ENCODE data around the gene KIF2C. TPM values are rescaled to one million over a fixed set of nuclear protein-coding genes. Genes with fewer than 3 reads are reported as not detected.
"Not testable (repeated sequence)": the region's sequence is repeated elsewhere in the genome, so short reads cannot be mapped to it uniquely, and the experiment has no call there.

Gene KIF2C
- total RNA-seq, 4 donors from 2014 or later: 2.1 to 5.0 (median 3.9) TPM

- Histone ChIP-seq H3K27me3 (no peaks in the 10 kb centered on the region), H3K4me3 (no peak overlapping the region), H3K36me3 (no peaks in the 10 kb centered on the region), H3K4me1 (peaks cover 13% of the 10 kb centered on the region), H3K9me3 (no peaks in the 10 kb centered on the region), H3K27ac (peak overlapping the region; percentile 35)
- 77% methylated on average over 9 of the region's 9 CpGs for WGBS
- TF ChIP-seq EP300 (IDR thresholded peaks at IDR 0.05) (no peak), POLR2AphosphoS5 (IDR thresholded peaks at IDR 0.05) (no peak), POLR2A (IDR thresholded peaks at IDR 0.05) (no peak), CTCF (IDR thresholded peaks at IDR 0.05) (no peak)
- DNase-seq (ENCODE audit: low spot score in 2 of 2): peak; percentile 22 to 55
These were observed 53.3 kb downstream of the KIF2C start for GRCh38 chr1:44792736-44793502.

GRCh38 chr1:44797886-44798285 is 58.2 kb downstream of the KIF2C start:
- 71% methylated on average over 8 of the region's 8 CpGs for whole genome bisulfite sequencing
- H3K27me3 ChIP-seq, H3K36me3 ChIP-seq, H3K4me3 ChIP-seq, H3K27ac ChIP-seq, H3K9me3 ChIP-seq: not testable (repeated sequence)
- peaks cover 39% of the 10 kb centered on the region for H3K4me1 ChIP-seq
- DNase-seq (ENCODE audit: low spot score in 2 of 2): peak in 1 of 2 donors; percentile 35

DNA sequence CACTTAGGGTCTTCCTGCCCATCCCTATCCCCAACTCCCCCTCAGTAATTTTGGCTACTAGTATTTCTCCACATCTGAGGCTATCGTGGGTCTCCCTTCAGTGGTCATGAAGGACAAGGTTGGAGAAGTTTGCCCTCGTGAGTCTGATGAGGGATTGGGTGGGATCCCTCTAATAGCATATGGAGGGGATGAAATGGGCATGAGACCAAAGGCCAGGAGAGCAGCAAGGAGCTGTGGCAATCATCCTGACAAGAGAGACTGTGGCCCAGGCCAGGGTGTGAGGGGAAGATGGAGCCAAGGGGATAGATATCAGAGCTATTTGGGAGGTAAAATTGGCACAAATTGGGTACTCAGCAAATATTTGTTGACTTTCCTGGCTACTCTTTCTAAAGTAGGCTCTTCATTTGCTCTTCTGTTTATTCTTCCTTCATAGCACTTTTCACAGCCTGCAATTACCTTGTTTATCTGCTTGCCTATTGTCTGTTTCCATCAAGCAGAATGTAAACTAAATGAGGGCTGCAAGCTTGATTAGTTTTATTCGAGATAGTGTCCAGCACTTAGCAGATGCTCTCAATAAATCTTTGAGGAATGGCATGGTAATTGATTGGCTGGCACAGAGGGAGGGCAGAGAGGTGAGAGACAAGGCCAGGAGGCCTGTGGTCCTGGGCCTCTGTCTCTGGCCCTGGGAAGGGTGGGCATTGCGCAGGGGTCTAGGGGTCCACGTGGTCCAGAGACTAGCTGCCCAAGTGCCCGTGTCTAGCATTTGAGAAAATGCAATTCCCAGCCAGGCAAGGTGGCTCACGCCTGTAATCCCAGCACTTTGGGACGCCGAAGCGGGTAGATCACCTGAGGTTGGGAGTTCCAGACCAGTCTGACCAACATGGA is 59.1 kb downstream of the KIF2C start:
- peak; percentile 56 to 68 for DNase-seq (ENCODE audit: low spot score in 2 of 2)
- 88% methylated on average over 8 of the region's 10 CpGs for WGBS
- no peak overlapping the region for H3K4me3 ChIP-seq
- peak overlapping the region; percentile 93 for H3K27ac ChIP-seq
- no peaks in the 10 kb centered on the region for H3K9me3 ChIP-seq
- H3K36me3 ChIP-seq: peaks cover 16% of the 10 kb centered on the region
- peaks cover 38% of the 10 kb centered on the region for H3K4me1 ChIP-seq
- no peak for TF ChIP-seq CTCF (IDR thresholded peaks at IDR 0.05)
- TF ChIP-seq EP300 (IDR thresholded peaks at IDR 0.05): no peak
- no peak for TF ChIP-seq POLR2A (IDR thresholded peaks at IDR 0.05)
- TF ChIP-seq POLR2AphosphoS5 (IDR thresholded peaks at IDR 0.05): no peak
- H3K27me3 ChIP-seq: no peaks in the 10 kb centered on the region

- peaks cover 41% of the 10 kb centered on the region for H3K4me1 ChIP-seq
- WGBS: 0% methylated on average over 15 of the region's 79 CpGs
- H3K4me3 ChIP-seq: peak within 1 kb of the TSS; percentile 82
These were observed 60.3 kb downstream of the KIF2C start, which contains the start of gene PLK3 for GRCh38 chr1:44799770-44800584. TSS of gene PLK3 (plus strand) at chr1:44800377. CDS start at chr1:44800464, 87 bp downstream.

More at GRCh38 chr1:44799770-44800584, 60.3 kb downstream of the KIF2C start, which contains the start of gene PLK3:
- Histone ChIP-seq H3K27ac (peak within 1 kb of the TSS; percentile 93), H3K9me3 (no peaks in the 10 kb centered on the region), H3K27me3 (no peaks in the 10 kb centered on the region), H3K36me3 (peaks cover 28% of the 10 kb centered on the region)
- TF ChIP-seq EP300 (IDR thresholded peaks at IDR 0.05) (no peak), POLR2AphosphoS5 (IDR thresholded peaks at IDR 0.05) (peak in 2 of 3 donors; percentile 71 to 91), CTCF (IDR thresholded peaks at IDR 0.05) (peak; percentile 75 to 97), POLR2A (IDR thresholded peaks at IDR 0.05) (peak; percentile 87 to 99)
- peak; percentile 99 for DNase-seq (ENCODE audit: low spot score in 2 of 2)

All from suprapubic skin (tissue), 4 donors.